ENCODE measurements around the gene SYTL3. TPM values are rescaled to one million over a fixed set of nuclear protein-coding genes. Genes with fewer than 3 reads are reported as not detected.

The SYTL3 gene
- total RNA-seq, 1 experiment from 2014 or later = 1.8 TPM

DNA sequence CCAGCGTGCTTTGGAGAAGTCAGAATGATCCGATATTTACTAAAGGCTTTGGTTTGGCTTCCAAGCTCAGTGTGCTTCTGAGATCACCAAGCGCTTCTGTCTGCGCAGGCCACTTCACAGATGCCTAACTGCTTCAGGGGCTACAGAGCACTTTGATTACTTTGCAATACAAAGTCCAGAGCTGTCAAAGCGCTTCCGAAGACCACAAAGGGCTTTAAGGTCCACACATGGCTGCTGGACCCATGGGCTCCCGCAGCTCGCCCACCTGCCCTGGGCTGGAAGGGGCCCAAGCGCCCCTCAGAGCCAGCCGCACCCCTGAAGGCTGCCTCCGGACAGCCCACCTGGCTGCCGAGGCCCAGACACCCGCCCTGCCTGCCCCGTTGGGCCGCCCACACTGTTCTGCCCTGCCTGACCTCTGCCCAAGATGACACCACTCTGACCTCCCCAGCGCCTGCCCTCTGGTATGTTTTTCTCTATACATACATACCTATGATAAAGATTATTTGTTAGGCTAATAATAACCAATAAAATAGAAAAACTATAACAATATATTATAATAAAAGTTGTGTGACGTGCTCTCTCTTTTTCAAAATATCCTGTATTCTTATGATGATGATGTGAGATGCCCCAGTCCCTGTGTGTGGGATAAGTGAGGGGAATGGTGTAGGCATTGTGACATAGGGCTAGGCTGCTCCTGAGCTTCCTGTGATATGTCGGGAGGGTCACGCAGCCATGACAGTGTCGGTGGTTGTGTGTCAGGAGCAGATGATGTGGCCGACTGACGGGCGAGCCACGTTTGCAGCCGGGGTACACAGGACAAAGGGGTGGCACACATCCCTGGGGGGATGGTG is 27.9 kb upstream of the SYTL3 start:
- no peak for ATAC-seq
- Histone ChIP-seq H2AFZ (ENCODE audit: low read length) (no peak overlapping the region), H3K9ac (ENCODE audit: low read length) (no peak overlapping the region), H3K36me3 (ENCODE audit: low read depth, low read length) (no peaks in the 10 kb centered on the region; the same call in 1 of the 2 replicates), H3F3A (ENCODE audit: low read length, unreplicated experiment) (no peaks in the 10 kb centered on the region), H4K20me1 (ENCODE audit: low read length) (no peaks in the 10 kb centered on the region), H3K79me2 (ENCODE audit: low read length) (no peaks in the 10 kb centered on the region), H3K9me3 (ENCODE audit: low read length) (no peaks in the 10 kb centered on the region), H3K4me2 (ENCODE audit: low read length) (no peak overlapping the region), H3K27ac (ENCODE audit: low read length) (no peak overlapping the region), H3K4me1 (ENCODE audit: insufficient read depth, low read length) (no peaks in the 10 kb centered on the region), H3K27me3 (ENCODE audit: low read length) (no peaks in the 10 kb centered on the region), H3K9me2 (replicated peaks; ENCODE audit: low read length) (no peaks in the 10 kb centered on the region), H3K4me3 (ENCODE audit: low read length) (no peak overlapping the region)
- TF ChIP-seq EZH2phosphoT487 (IDR thresholded peaks at IDR 0.05; ENCODE audit: borderline replicate concordance, low read length) (no peak), EZH2 (IDR thresholded peaks at IDR 0.05; ENCODE audit: low read length, unreplicated experiment) (no peak)
- TF ChIP-seq, protein P1, sequence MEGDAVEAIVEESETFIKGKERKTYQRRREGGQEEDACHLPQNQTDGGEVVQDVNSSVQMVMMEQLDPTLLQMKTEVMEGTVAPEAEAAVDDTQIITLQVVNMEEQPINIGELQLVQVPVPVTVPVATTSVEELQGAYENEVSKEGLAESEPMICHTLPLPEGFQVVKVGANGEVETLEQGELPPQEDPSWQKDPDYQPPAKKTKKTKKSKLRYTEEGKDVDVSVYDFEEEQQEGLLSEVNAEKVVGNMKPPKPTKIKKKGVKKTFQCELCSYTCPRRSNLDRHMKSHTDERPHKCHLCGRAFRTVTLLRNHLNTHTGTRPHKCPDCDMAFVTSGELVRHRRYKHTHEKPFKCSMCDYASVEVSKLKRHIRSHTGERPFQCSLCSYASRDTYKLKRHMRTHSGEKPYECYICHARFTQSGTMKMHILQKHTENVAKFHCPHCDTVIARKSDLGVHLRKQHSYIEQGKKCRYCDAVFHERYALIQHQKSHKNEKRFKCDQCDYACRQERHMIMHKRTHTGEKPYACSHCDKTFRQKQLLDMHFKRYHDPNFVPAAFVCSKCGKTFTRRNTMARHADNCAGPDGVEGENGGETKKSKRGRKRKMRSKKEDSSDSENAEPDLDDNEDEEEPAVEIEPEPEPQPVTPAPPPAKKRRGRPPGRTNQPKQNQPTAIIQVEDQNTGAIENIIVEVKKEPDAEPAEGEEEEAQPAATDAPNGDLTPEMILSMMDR (conservative IDR thresholded peaks at IDR 0.05; ENCODE audit: low read depth, low read length) = no peak
- DNase-seq = no peak
- no TSS peak for BruUV-seq (replicated peaks)
- intact Hi-C loops (cut with micrococcal nuclease) = no loop called here
- ChIA-PET CTCF (no interaction called here), POLR2A (ENCODE audit: unreplicated experiment) (no interaction called here)

DNA sequence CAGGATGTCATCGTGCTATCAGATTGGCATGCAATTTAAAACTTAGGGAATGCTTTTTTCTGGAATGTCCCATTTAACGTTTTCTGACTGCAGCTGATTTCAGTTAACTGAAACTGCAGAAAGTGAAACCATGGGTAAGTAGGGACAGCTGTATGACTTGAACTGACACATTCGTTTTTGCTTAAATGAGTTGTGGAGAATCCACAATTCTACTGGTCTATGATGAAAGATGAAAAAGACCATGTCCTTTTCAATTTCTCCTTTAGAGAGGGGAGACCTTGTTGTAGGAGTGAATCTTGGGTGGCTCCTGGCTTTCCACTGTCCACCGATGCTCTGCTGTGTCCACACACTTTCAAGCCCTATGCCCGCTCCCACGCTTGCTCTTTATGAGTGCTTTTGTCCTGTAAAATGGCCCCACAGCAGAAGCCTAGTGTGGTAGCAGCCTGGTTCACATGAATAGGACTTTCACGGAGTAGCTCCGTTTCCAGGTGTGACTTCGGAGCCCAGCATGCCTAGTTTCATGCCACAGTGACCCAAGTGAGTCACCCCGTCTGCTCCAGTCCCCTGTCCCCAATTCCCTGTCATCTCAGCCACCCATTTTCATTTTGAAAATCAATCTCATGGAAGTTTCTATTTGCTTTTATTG is 27.2 kb upstream of the SYTL3 start:
- Histone ChIP-seq H3K9me2 (replicated peaks; ENCODE audit: low read length) (no peaks in the 10 kb centered on the region), H3K27ac (ENCODE audit: low read length) (no peak overlapping the region), H4K20me1 (ENCODE audit: low read length) (no peaks in the 10 kb centered on the region), H3K4me2 (ENCODE audit: low read length) (no peak overlapping the region), H3K36me3 (ENCODE audit: low read depth, low read length) (no peaks in the 10 kb centered on the region; the same call in 1 of the 2 replicates), H3K27me3 (ENCODE audit: low read length) (no peaks in the 10 kb centered on the region), H3K4me1 (ENCODE audit: insufficient read depth, low read length) (no peaks in the 10 kb centered on the region), H3K79me2 (ENCODE audit: low read length) (no peaks in the 10 kb centered on the region), H3K4me3 (ENCODE audit: low read length) (no peak overlapping the region), H3K9ac (ENCODE audit: low read length) (no peak overlapping the region), H2AFZ (ENCODE audit: low read length) (no peak overlapping the region), H3F3A (ENCODE audit: low read length, unreplicated experiment) (no peaks in the 10 kb centered on the region), H3K9me3 (ENCODE audit: low read length) (no peaks in the 10 kb centered on the region)
- ChIA-PET POLR2A (ENCODE audit: unreplicated experiment) (no interaction called here), CTCF (no interaction called here)
- no peak for DNase-seq
- ATAC-seq = no peak
- TF ChIP-seq, protein P1 (conservative IDR thresholded peaks at IDR 0.05; ENCODE audit: low read depth, low read length) = no peak
- TF ChIP-seq EZH2 (IDR thresholded peaks at IDR 0.05; ENCODE audit: low read length, unreplicated experiment) = no peak
- TF ChIP-seq EZH2phosphoT487 (IDR thresholded peaks at IDR 0.05; ENCODE audit: borderline replicate concordance, low read length) = no peak
- BruUV-seq (replicated peaks) = no TSS peak
- intact Hi-C loops (cut with micrococcal nuclease) = no loop called here

Measured in PC-3 (cell line).